Right lobe of liver (tissue), 4 donors: ENCODE data around the gene FAM53A.

Experiments used
- POLR2A ChIP-seq: fragments of 450-650 bp; IDR thresholded peaks from one replicate; pipeline ENCODE4 v1.6.1; 2017; ENCODE audit warnings: antibody characterized with exemption, mild to moderate bottlenecking
- TF ChIP-seq, protein P1 (sequence below), 4 donors: fragments of 200-600 bp in 3 of 4; fragments of 450-650 bp in 1 of 4; IDR thresholded peaks; one replicate each; pipeline versions ENCODE4 v1.5.1 to v1.8.0; 2016 to 2022; ENCODE audit warnings: antibody characterized with exemption in 4 of 4, mild to moderate bottlenecking in 2 of 4
- donor health status: DM: no; HTN: no; CAD: no.
- donor health status: DM: no; HTN: no; CAD: no.
- donor health status: DM: no; HTN: yes; CAD: no.

GRCh38 chr4:1626151-1626550 is 58.0 kb downstream of the FAM53A start:
- TF ChIP-seq, protein P1, sequence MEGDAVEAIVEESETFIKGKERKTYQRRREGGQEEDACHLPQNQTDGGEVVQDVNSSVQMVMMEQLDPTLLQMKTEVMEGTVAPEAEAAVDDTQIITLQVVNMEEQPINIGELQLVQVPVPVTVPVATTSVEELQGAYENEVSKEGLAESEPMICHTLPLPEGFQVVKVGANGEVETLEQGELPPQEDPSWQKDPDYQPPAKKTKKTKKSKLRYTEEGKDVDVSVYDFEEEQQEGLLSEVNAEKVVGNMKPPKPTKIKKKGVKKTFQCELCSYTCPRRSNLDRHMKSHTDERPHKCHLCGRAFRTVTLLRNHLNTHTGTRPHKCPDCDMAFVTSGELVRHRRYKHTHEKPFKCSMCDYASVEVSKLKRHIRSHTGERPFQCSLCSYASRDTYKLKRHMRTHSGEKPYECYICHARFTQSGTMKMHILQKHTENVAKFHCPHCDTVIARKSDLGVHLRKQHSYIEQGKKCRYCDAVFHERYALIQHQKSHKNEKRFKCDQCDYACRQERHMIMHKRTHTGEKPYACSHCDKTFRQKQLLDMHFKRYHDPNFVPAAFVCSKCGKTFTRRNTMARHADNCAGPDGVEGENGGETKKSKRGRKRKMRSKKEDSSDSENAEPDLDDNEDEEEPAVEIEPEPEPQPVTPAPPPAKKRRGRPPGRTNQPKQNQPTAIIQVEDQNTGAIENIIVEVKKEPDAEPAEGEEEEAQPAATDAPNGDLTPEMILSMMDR (IDR thresholded peaks at IDR 0.05): no peak
- TF ChIP-seq POLR2A: no peak
